Left lung (tissue), 10 donors: ENCODE measurements around the gene GAS6. TPM values are rescaled to one million over a fixed set of nuclear protein-coding genes. Genes with fewer than 3 reads are reported as not detected.

Experiments used
- ATAC-seq: fragments of 200-7000 bp; cut with Tn5 transposase; one replicate; pipeline ENCODE4 v1.9.1; 2020; ENCODE audit warnings: moderate library complexity
- DNase-seq, 4 donors: peaks; one replicate each; pipeline ENCODE4 v3.0.0-alpha.2; 2013 to 2020
- H3K27ac ChIP-seq, 2 donors: fragments of 200-600 bp; sonication (generic) in 1 of 2; one replicate each; pipeline versions ENCODE4 v1.5.0 to v1.8.0; 2020 to 2021
- H3K27me3 ChIP-seq, 2 donors: fragments of 200-600 bp; sonication (generic) in 1 of 2; one replicate each; pipeline versions ENCODE4 v1.5.0 to v1.8.0; 2020 to 2021
- H3K36me3 ChIP-seq, 2 donors: fragments of 200-600 bp; sonication (generic) in 1 of 2; one replicate each; pipeline versions ENCODE4 v1.5.0 to v1.8.0; 2020 to 2021
- H3K4me1 ChIP-seq, 2 donors: fragments of 200-600 bp; one replicate each; pipeline ENCODE4 v1.8.0; 2021
- H3K4me3 ChIP-seq, 2 donors: fragments of 200-600 bp; sonication (generic) in 1 of 2; one replicate each; pipeline versions ENCODE4 v1.5.0 to v1.8.0; 2020 to 2021; ENCODE audit warnings: mild to moderate bottlenecking in 1 of 2
- H3K9me3 ChIP-seq, 2 donors: fragments of 200-600 bp; sonication (generic) in 1 of 2; one replicate each; pipeline versions ENCODE4 v1.5.0 to v1.8.0; 2020 to 2021
- intact Hi-C, 2 donors: fragments of 100-400 bp; cut with DNase I; formaldehyde crosslinking; loops; one replicate each; pipeline versions ENCODE4 v1.11.2 to v1.14.2; 2022
- polyA plus RNA-seq, 6 donors: library from polyadenylated mRNA; unstranded; fragments of 120-200 nt; gene quantifications; one replicate each; pipeline ENCODE4 v1.2.1, GENCODE V29; 2013; ENCODE audit not compliant: insufficient read length in 6 of 6
- total RNA-seq, 2 donors: library from RNA; stranded (reverse); fragmentation: NEBNext Ultra II Directional; extraction: Animal tissue kit (Norgen Biotek cat#: 25700); gene quantifications; one replicate each; pipeline ENCODE4 v1.2.1, GENCODE V29; 2021
- TF ChIP-seq, protein P1 (sequence below), 2 donors: fragments of 200-600 bp; sonication (generic) in 1 of 2; IDR thresholded peaks; one replicate each; pipeline versions ENCODE4 v1.5.0 to v1.8.0; 2021; ENCODE audit warnings: antibody characterized with exemption in 2 of 2
- donor health status: DM: no; HTN: yes; CAD: no.
- donor health status: DM: no; HTN: no; CAD: no.

GAS6 gene
- total and polyA plus RNA-seq, 8 donors = 24.8 to 169 (median 33.5) TPM

DNA sequence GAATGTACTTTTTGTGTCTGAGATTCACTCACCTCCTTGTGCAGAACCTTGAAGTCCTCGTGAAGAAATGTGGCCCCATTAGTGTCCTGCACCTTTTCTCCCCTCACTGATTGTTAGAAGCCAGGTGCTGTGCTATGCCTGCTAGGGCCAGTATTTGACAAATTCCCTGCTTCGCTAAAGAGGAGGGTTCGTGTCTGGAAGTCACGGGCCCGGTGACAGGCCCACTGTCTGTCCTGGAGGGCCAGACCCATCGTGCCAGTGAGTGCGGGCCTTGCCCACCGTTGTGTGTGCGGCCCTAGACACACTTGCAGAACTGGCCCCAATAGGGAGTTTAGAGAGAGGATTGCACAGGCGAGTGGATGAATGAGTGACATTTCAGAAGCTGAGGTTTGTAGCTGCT lies 36.8 kb upstream of the GAS6 start:
- Histone ChIP-seq H3K36me3 (no peaks in the 10 kb centered on the region), H3K27ac (no peak overlapping the region), H3K4me1 (no peaks in the 10 kb centered on the region), H3K27me3 (peaks cover 0 to 12% of the 10 kb centered on the region in 2 donors), H3K4me3 (no peak overlapping the region), H3K9me3 (no peaks in the 10 kb centered on the region)
- no peak for DNase-seq
- TF ChIP-seq, protein P1, sequence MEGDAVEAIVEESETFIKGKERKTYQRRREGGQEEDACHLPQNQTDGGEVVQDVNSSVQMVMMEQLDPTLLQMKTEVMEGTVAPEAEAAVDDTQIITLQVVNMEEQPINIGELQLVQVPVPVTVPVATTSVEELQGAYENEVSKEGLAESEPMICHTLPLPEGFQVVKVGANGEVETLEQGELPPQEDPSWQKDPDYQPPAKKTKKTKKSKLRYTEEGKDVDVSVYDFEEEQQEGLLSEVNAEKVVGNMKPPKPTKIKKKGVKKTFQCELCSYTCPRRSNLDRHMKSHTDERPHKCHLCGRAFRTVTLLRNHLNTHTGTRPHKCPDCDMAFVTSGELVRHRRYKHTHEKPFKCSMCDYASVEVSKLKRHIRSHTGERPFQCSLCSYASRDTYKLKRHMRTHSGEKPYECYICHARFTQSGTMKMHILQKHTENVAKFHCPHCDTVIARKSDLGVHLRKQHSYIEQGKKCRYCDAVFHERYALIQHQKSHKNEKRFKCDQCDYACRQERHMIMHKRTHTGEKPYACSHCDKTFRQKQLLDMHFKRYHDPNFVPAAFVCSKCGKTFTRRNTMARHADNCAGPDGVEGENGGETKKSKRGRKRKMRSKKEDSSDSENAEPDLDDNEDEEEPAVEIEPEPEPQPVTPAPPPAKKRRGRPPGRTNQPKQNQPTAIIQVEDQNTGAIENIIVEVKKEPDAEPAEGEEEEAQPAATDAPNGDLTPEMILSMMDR (IDR thresholded peaks at IDR 0.05) = no peak
- ATAC-seq = no peak
- intact Hi-C loops = no loop called here

DNA sequence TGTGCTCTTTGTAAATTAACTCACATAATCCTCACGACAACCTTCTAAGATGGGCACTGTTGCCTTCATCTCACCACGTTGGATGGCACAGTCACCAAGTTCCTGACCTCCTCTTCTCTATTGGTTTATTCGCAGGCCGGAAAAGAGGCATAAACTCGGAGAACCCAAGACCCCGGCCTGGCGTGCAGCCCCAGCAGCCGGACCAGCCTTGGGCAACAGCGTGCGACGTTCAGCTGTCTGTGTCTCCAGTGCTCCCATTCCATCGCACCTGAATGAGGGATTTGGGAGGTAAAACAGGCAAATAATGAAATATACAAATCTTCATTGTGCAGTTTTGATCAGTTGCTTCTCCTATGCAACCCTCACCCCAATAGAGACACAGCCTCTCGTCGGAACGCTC lies 34.5 kb upstream of the GAS6 start:
- Histone ChIP-seq H3K4me1 (no peaks in the 10 kb centered on the region), H3K9me3 (no peaks in the 10 kb centered on the region), H3K27ac (no peak overlapping the region), H3K36me3 (no peaks in the 10 kb centered on the region), H3K4me3 (no peak overlapping the region), H3K27me3 (peaks cover 3 to 16% of the 10 kb centered on the region in 2 donors)
- DNase-seq (no peak), ATAC-seq (no peak)
- intact Hi-C loops = no loop called here
- TF ChIP-seq, protein P1 (IDR thresholded peaks at IDR 0.05) = no peak

DNA sequence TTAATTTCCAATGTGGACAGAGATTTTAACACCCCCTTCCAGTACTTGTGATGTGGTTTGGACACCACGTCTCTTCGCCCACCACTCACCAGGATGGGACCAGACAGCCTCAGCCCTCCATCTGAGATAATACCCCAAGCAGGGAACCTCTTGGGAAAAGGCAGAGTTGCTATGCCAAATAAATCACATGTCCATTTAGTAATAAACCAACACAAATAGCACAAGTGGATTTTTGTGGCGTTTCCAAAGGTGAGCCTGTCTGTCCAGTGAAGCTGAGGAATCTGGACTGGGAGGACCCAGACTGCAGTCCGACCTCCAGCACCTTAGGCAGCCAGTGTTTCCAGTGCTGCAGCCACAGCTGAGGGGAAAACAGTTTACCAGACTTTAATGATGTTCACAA lies 34.1 kb upstream of the GAS6 start:
- Histone ChIP-seq H3K4me1 (no peaks in the 10 kb centered on the region), H3K4me3 (no peak overlapping the region), H3K36me3 (no peaks in the 10 kb centered on the region), H3K27ac (no peak overlapping the region), H3K27me3 (peaks cover 3 to 16% of the 10 kb centered on the region in 2 donors), H3K9me3 (no peaks in the 10 kb centered on the region)
- no peak for DNase-seq
- TF ChIP-seq, protein P1 (IDR thresholded peaks at IDR 0.05) = no peak
- ATAC-seq = peak; percentile 64
- intact Hi-C loops = no loop called here

DNA sequence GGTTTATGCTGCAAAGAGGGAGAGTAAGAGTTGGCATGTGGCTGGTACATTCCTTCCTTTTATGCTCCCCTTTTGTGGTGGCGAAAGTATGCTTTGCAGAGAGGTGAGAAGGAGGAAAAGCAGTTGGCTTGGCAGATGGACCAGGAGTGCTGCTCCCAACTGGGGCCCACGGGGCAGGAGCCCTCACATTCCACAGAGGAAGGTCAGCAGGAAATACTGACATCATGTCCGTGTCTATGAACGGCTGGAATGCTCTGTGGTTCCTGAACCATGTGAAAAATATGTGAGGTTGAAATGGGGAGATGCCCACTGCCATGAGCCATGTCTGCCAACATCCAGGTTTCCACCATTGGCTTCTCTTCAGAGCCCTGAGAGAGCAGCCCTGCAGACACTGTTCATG lies 33.3 kb upstream of the GAS6 start:
- TF ChIP-seq, protein P1 (IDR thresholded peaks at IDR 0.05) = no peak
- Histone ChIP-seq H3K9me3 (no peaks in the 10 kb centered on the region), H3K27ac (no peak overlapping the region), H3K27me3 (peaks cover 3 to 16% of the 10 kb centered on the region in 2 donors), H3K4me3 (no peak overlapping the region), H3K36me3 (no peaks in the 10 kb centered on the region), H3K4me1 (no peaks in the 10 kb centered on the region)
- DNase-seq = no peak
- ATAC-seq = peak; percentile 42
- intact Hi-C loops = no loop called here

DNA sequence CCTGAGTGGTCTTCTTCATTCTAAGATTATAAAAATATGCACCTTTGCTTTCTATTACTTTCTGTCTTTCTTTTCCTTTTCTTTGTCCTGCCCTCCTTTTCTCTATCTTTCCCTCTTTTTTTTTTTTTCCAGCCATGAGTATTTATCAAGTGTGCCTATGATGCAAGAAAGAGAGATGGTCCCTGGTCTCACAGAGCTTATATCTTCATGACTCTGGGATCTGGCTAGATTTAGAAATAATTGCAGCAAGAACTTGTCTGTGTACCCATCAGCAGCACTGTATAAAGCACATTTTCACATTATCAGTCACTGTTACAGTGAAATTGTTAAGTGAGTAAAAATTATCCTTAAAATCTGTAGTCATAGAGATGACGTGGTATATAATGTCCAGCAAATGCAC lies 31.6 kb upstream of the GAS6 start:
- Histone ChIP-seq H3K27ac (no peak overlapping the region), H3K27me3 (peaks cover 3 to 16% of the 10 kb centered on the region in 2 donors), H3K4me1 (no peaks in the 10 kb centered on the region), H3K4me3 (no peak overlapping the region), H3K9me3 (no peaks in the 10 kb centered on the region), H3K36me3 (no peaks in the 10 kb centered on the region)
- no peak for DNase-seq
- intact Hi-C loops = no loop called here
- ATAC-seq = no peak
- TF ChIP-seq, protein P1 (IDR thresholded peaks at IDR 0.05) = no peak
